A549 treated with AZD9567 at 1 μM for 4 hours (cell line): ENCODE results near the gene PDLIM3. TPM values are rescaled to one million over a fixed set of nuclear protein-coding genes. Genes with fewer than 3 reads are reported as not detected.

Source experiments
- total RNA-seq: library from RNA; stranded (reverse); fragments of 200-300 nt; extraction: Qiagen RNA extraction; gene quantifications from 5 replicates; pipeline ENCODE4 v1.2.3, GENCODE V29; 2022; ENCODE audit not compliant: insufficient read depth

Gene PDLIM3
- 0.08 to 0.30 TPM (median 0.22 TPM) in 4 of 5 replicates, not detected in the other for total RNA-seq

DNA sequence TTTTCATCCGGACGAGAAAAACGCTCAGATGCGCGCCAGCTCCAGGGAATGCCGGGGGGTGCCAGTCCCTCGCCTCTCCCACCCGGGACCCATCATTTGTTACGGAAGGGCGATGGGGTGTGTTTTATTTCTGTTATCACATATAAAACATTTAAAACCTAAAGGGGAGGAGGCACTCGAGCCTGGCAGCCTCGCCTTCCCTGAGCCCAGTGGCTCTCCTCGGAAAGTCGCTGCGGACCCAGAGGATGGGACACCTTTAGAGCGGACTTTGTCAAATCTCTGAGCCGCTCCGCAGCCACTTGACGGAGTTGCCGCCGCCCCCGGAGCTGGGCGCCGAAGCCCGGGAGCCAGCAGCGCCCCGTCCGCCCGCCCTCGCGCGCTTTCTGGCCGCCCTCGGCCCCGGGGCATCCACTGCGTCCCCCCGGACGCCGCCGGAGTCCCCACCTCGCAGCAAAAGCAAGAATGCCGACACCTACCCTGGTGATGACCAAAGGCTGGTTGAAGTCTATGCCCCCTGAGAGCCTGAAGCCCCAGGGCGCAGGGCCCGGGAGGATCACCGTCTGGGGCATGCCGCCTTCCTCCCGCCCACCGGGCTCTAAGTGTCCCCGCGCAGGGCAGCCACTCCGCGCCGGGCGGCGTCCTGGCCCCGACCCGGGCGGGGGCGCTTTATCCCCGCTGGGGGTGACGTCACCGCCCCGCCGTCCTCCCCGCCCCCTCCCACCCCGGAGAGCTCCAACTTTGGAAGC is at the start of gene PDLIM3:
Gene PDLIM3 (minus strand): TSS at position 642 of the 746 bp plus-strand sequence. CDS start 73 bp downstream, at position 569.

GRCh38 chr4:185471235-185472102 is 63.8 kb downstream of the PDLIM3 start, which contains the start of gene CCDC110:
CCDC110 (minus strand) TSS chr4:185471733; CDS start chr4:185471683, 50 bp downstream.

Other genes with a start within 250 kb of the PDLIM3 start
- 0.12 to 0.29 TPM (median 0.13 TPM) in 4 of 5 replicates, not detected in the other for gene LRP2BP, start 139.6 kb downstream of the PDLIM3 start, total RNA-seq
- 2.8 to 4.0 TPM (median 3.8 TPM) in 4 of 5 replicates, not detected in the other for gene ANKRD37, start 138.7 kb downstream of the PDLIM3 start, total RNA-seq
- gene UFSP2, start 109.5 kb downstream of the PDLIM3 start, total RNA-seq: 10.3 to 17.8 TPM (median 11.4 TPM) in 5 replicates
- 0.13 TPM in 1 of 5 replicates, not detected in the others for gene CCDC110, start 63.8 kb downstream of the PDLIM3 start, total RNA-seq